Activated B cell treated with CpG ODN at 0.5 μM for 24 hours (primary cell): ENCODE measurements around the gene UBA5. TPM values are rescaled to one million over a fixed set of nuclear protein-coding genes. Genes with fewer than 3 reads are reported as not detected.

Source experiments
- ATAC-seq: fragments of 200-7000 bp; cut with Tn5 transposase; one replicate; pipeline ENCODE4 v1.10.0; 2021; ENCODE audit warnings: low read depth, mild to moderate bottlenecking, moderate library complexity
- CTCF ChIA-PET: fragments of 350-600 bp; sonication (Branson Sonifier 250); formaldehyde crosslinking; loops from one replicate; lab custom pipeline; 2021; ENCODE audit warnings: antibody characterized with exemption; lab: Charles Lee
- POLR2A ChIA-PET: fragments of 350-600 bp; sonication (Branson Sonifier 250); formaldehyde crosslinking; loops from one replicate; lab custom pipeline; 2021; ENCODE audit warnings: antibody characterized with exemption; lab: Charles Lee
- DNase-seq: peaks from one replicate; pipeline ENCODE4 v3.0.0; 2022
- H3K27ac Mint-ChIP-seq: one replicate; pipeline ENCODE4 v1.8.0; 2020; ENCODE audit warnings: mixed read lengths
- H3K27me3 Mint-ChIP-seq: one replicate; pipeline ENCODE4 v1.8.0; 2021; ENCODE audit warnings: mixed read lengths
- H3K36me3 Mint-ChIP-seq: one replicate; pipeline ENCODE4 v1.8.0; 2021; ENCODE audit warnings: low read depth, mixed read lengths
- H3K4me1 Mint-ChIP-seq: one replicate; pipeline ENCODE4 v1.8.0; 2021; ENCODE audit warnings: mixed read lengths
- H3K4me3 Mint-ChIP-seq: one replicate; pipeline ENCODE4 v1.8.0; 2020; ENCODE audit warnings: mild to moderate bottlenecking, mixed read lengths
- H3K9me3 Mint-ChIP-seq: one replicate; pipeline ENCODE4 v1.8.0; 2020; ENCODE audit warnings: mixed read lengths
- CTCF ChIP-seq: fragments of 200-600 bp; IDR thresholded peaks from one replicate; pipeline ENCODE4 v1.8.0; 2022; ENCODE audit warnings: antibody characterized with exemption, mild to moderate bottlenecking
- intact Hi-C: fragments of 100-400 bp; cut with micrococcal nuclease; formaldehyde crosslinking; loops from one replicate; pipeline ENCODE4 v1.15.1; 2024
- total RNA-seq: library from RNA; stranded (reverse); gene quantifications from 2 replicates; pipeline ENCODE4 v1.2.3, GENCODE V29; 2022

Gene UBA5
- total RNA-seq, 1 donor from 2014 or later, result 34.3 TPM

- Mint-ChIP-seq H3K27me3 (no peaks in the 10 kb centered on the region), H3K9me3 (no peaks in the 10 kb centered on the region), H3K27ac (no peak overlapping the region), H3K4me3 (no peak overlapping the region), H3K36me3 (peaks cover 48% of the 10 kb centered on the region), H3K4me1 (peaks cover 2% of the 10 kb centered on the region)
- no peak for TF ChIP-seq CTCF
- ChIA-PET CTCF (interaction anchor here (1.2 kb wide), 1 partner anchor 1760 kb away, joined by 3 read pairs; no protein-coding TSS in a partner anchor), POLR2A (interaction anchor here (0.7 kb wide), 1 partner anchor 34 kb away, joined by 8 read pairs; no protein-coding TSS in a partner anchor)
- DNase-seq, result no peak
- intact Hi-C loops, result no loop called here
- ATAC-seq, result no peak
These were observed 54.0 kb downstream of the UBA5 start for GRCh38 chr3:132713977-132714727.

GRCh38 chr3:132716372-132716771 lies 56.2 kb downstream of the UBA5 start:
- Mint-ChIP-seq H3K36me3 (peaks cover 38% of the 10 kb centered on the region), H3K4me3 (no peak overlapping the region), H3K27me3 (no peaks in the 10 kb centered on the region), H3K4me1 (peaks cover 15% of the 10 kb centered on the region), H3K27ac (no peak overlapping the region), H3K9me3 (no peaks in the 10 kb centered on the region)
- intact Hi-C loops, result no loop called here
- TF ChIP-seq CTCF, result no peak
- ChIA-PET POLR2A (no interaction called here), CTCF (interaction anchor here (2.0 kb wide), 1 partner anchor 10 kb away, joined by 6 read pairs; no protein-coding TSS in a partner anchor)
- no peak for ATAC-seq
- no peak for DNase-seq

DNA sequence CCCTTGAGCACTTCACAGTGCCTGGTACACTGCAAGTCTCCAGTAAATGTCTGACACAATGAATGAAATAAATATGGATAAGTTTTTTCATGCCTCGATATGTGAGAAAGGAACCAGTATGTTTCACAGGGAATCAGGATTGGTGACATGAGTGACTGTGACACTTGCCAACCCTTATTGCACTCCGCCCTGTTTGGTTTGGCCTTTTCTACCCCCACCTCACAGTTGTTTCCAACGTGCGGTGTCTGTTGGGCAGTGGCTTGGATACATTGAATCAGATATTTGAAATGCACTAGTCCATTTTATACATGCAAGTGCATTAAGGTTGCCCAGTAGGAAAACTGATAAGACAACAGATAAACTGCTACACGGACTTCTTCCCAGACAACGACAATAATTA lies 60.1 kb downstream of the UBA5 start:
- ChIA-PET POLR2A (no interaction called here), CTCF (no interaction called here)
- ATAC-seq, result no peak
- Mint-ChIP-seq H3K27ac (peak overlapping the region; percentile 8), H3K36me3 (peaks cover 19% of the 10 kb centered on the region), H3K4me3 (peak overlapping the region; percentile 47), H3K9me3 (no peaks in the 10 kb centered on the region), H3K27me3 (no peaks in the 10 kb centered on the region), H3K4me1 (peaks cover 28% of the 10 kb centered on the region)
- no peak for DNase-seq
- intact Hi-C loops, result loop anchor here (5.0 kb wide), 1 partner anchor 1973 kb away; the partner anchor contains the start of gene PIK3R4
- no peak for TF ChIP-seq CTCF

DNA sequence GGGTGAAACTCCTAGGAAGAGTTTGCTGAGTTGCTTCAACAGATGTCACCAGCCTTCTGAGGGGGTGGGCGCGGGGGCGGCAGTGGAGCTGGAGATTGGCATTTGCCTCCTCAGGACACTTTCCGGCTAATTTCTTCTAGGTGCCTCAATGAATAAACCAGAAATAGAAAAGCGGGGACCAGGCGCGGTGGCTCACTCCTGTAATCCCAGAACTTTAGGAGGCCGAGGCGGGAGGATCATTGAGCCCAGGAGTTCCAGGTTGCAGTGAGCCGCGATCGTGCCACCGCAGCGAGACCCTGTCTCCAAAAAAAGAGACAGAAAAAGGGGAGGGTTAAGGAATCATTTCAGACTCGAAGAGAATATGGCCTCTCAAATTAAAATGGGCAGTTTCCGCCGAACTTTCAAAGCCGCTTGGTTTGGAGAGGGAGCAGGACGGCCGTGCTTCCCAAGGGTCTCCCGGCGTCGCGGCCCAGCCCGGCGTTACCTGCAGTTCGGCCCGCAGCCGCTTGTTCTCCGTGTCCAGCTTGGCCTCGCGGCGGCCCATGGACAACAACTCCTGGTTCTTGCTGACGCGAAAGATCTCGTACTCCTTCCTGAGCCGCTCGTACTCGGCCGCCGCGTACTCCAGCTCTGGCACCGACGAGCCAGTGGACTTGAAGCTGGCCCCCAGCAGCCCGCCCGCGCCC lies 61.5 kb downstream of the UBA5 start:
- ATAC-seq (no peak), DNase-seq (no peak)
- Mint-ChIP-seq H3K27me3 (no peaks in the 10 kb centered on the region), H3K4me1 (peaks cover 32% of the 10 kb centered on the region), H3K4me3 (peak overlapping the region; percentile 90), H3K9me3 (no peaks in the 10 kb centered on the region), H3K27ac (peak overlapping the region; percentile 85), H3K36me3 (peaks cover 13% of the 10 kb centered on the region)
- POLR2A ChIA-PET, result interaction anchor here (0.6 to 2.3 kb wide), 2 partner anchors 851 to 856 kb away, joined by 5 to 14 read pairs; partner anchors contain the start of gene CDV3
- no peak for TF ChIP-seq CTCF
- intact Hi-C loops, result loop anchor here (1.0 to 5.0 kb wide), 11 partner anchors 62 to 1974 kb away; partner anchors contain the start of genes ACAD11, ANAPC13, ASTE1 and CDV3
- CTCF ChIA-PET, result no interaction called here
